Ishikawa (cell line): ENCODE measurements around the gene SERPINA1.

Source experiments
- EP300 ChIP-seq: IDR thresholded peaks from 2 replicates; pipeline ENCODE4 v1.6.1; 2012; ENCODE audit warnings: borderline replicate concordance
- MAX ChIP-seq: IDR thresholded peaks from 2 replicates; pipeline ENCODE4 v1.6.1; 2012
- RAD21 ChIP-seq: IDR thresholded peaks from 2 replicates; pipeline ENCODE4 v1.6.1; 2012; ENCODE audit warnings: low read depth
- USF1 ChIP-seq: IDR thresholded peaks from 2 replicates; pipeline ENCODE4 v1.6.1; 2012

- TF ChIP-seq USF1 = no peak
- TF ChIP-seq EP300 = no peak
- TF ChIP-seq RAD21 = no peak
- no peak for TF ChIP-seq MAX
Observed at GRCh38 chr14:94388384-94389103, at the start of gene SERPINA1.
